H9 (cell line): ENCODE data around the gene CDH8. TPM values are rescaled to one million over a fixed set of nuclear protein-coding genes. Genes with fewer than 3 reads are reported as not detected.

Source experiments
- DNase-seq: peaks from one replicate; pipeline ENCODE4 v3.0.0-alpha.2; 2017
- H2AFZ ChIP-seq: one replicate; pipeline ENCODE4 v1.6.1; 2013; ENCODE audit warnings: mild to moderate bottlenecking, low read length, control low read depth, moderate library complexity
- H2AK5ac ChIP-seq: 2 replicates; pipeline ENCODE4 v1.6.1; 2013; ENCODE audit warnings: low read length, control low read depth, mixed read lengths; ENCODE audit not compliant: insufficient read length
- H2BK120ac ChIP-seq: one replicate; pipeline ENCODE4 v1.6.1; 2013; ENCODE audit warnings: low read depth, mild to moderate bottlenecking, low read length, control low read depth, inconsistent platforms; ENCODE audit not compliant: poor library complexity, severe bottlenecking
- H2BK12ac ChIP-seq: 2 replicates; pipeline ENCODE4 v1.6.1; 2013; ENCODE audit warnings: low read length, control low read depth, mixed read lengths, low read depth; ENCODE audit not compliant: insufficient read length
- H2BK15ac ChIP-seq: 2 replicates; pipeline ENCODE4 v1.6.1; 2013; ENCODE audit warnings: low read depth, low read length, control low read depth
- H2BK20ac ChIP-seq: one replicate; pipeline ENCODE4 v1.6.1; 2013; ENCODE audit warnings: low read depth, mild to moderate bottlenecking, low read length, control low read depth, inconsistent platforms; ENCODE audit not compliant: poor library complexity, severe bottlenecking
- H2BK5ac ChIP-seq: 2 replicates; pipeline ENCODE4 v1.6.1; 2013; ENCODE audit warnings: low read length, control low read depth, mixed read lengths; ENCODE audit not compliant: insufficient read length
- H3K14ac ChIP-seq: 2 replicates; pipeline ENCODE4 v1.6.1; 2013; ENCODE audit warnings: low read length, control low read depth; ENCODE audit not compliant: insufficient read depth
- H3K18ac ChIP-seq: 2 replicates; pipeline ENCODE4 v1.6.1; 2013; ENCODE audit warnings: low read depth, mild to moderate bottlenecking, mixed read lengths, low read length, control low read depth; ENCODE audit not compliant: insufficient read length
- H3K23ac ChIP-seq: 2 replicates; pipeline ENCODE4 v1.6.1; 2013; ENCODE audit warnings: low read length, control low read depth, mixed read lengths, low read depth; ENCODE audit not compliant: insufficient read length
- H3K23me2 ChIP-seq: 2 replicates; pipeline ENCODE4 v1.6.1; 2013; ENCODE audit warnings: low read depth, mild to moderate bottlenecking, mixed read lengths, low read length, control low read depth; ENCODE audit not compliant: insufficient read length, poor library complexity, severe bottlenecking
- H3K27ac ChIP-seq: 2 replicates; pipeline ENCODE4 v1.5.1; 2013; ENCODE audit warnings: low read length, control low read depth, mixed read lengths, low read depth; ENCODE audit not compliant: insufficient read length
- H3K27me3 ChIP-seq: 2 replicates; pipeline ENCODE4 v1.6.1; 2013; ENCODE audit warnings: low read length, control low read depth, inconsistent platforms; ENCODE audit not compliant: insufficient read depth
- H3K4ac ChIP-seq: 2 replicates; pipeline ENCODE4 v1.6.1; 2013; ENCODE audit warnings: low read depth, mild to moderate bottlenecking, control low read depth, inconsistent platforms, low read length, moderate library complexity
- H3K4me1 ChIP-seq: 2 replicates; pipeline ENCODE4 v1.6.1; 2013; ENCODE audit warnings: low read length, control low read depth, inconsistent platforms; ENCODE audit not compliant: insufficient read depth
- H3K4me2 ChIP-seq: 2 replicates; pipeline ENCODE4 v1.6.1; 2013; ENCODE audit warnings: low read length, control low read depth, mixed read lengths; ENCODE audit not compliant: insufficient read length, insufficient read depth
- H3K56ac ChIP-seq: 2 replicates; pipeline ENCODE4 v1.6.1; 2013; ENCODE audit warnings: low read depth, mild to moderate bottlenecking, mixed read lengths, low read length, control low read depth; ENCODE audit not compliant: insufficient read length
- H3K79me1 ChIP-seq: 2 replicates; pipeline ENCODE4 v1.6.1; 2013; ENCODE audit warnings: low read depth, mild to moderate bottlenecking, moderate library complexity, low read length, control low read depth, inconsistent platforms; ENCODE audit not compliant: insufficient read depth, poor library complexity, severe bottlenecking
- H3K79me2 ChIP-seq: 2 replicates; pipeline ENCODE4 v1.6.1; 2013; ENCODE audit warnings: low read length, control low read depth, inconsistent platforms; ENCODE audit not compliant: insufficient read depth
- H3K9ac ChIP-seq: 2 replicates; pipeline ENCODE4 v1.6.1; 2013; ENCODE audit warnings: low read length, control low read depth, mixed read lengths; ENCODE audit not compliant: insufficient read length; ENCODE audit errors: extremely low read depth
- H3K9me3 ChIP-seq: one replicate; pipeline ENCODE4 v1.6.1; 2013; ENCODE audit warnings: low read depth, low read length, inconsistent platforms; ENCODE audit not compliant: control insufficient read depth
- H3T11ph ChIP-seq: one replicate; pipeline ENCODE4 v1.6.1; 2013; ENCODE audit warnings: mild to moderate bottlenecking, low read length, control low read depth, inconsistent platforms
- H4K20me1 ChIP-seq: one replicate; pipeline ENCODE4 v1.6.1; 2013; ENCODE audit not compliant: control insufficient read depth, insufficient read length, insufficient read depth
- H4K5ac ChIP-seq: 2 replicates; pipeline ENCODE4 v1.6.1; 2013; ENCODE audit warnings: low read depth, mild to moderate bottlenecking, mixed read lengths, low read length, control low read depth; ENCODE audit not compliant: insufficient read length
- H4K8ac ChIP-seq: replicated peaks from 2 replicates; pipeline ENCODE4 v1.6.1; 2013; ENCODE audit warnings: low read length, control low read depth, mixed read lengths, low read depth; ENCODE audit not compliant: insufficient read length
- H4K91ac ChIP-seq: 2 replicates; pipeline ENCODE4 v1.6.1; 2013; ENCODE audit warnings: low read depth, mild to moderate bottlenecking, moderate library complexity, mixed read lengths, low read length, control low read depth; ENCODE audit not compliant: insufficient read length
- H3K27ac Mint-ChIP-seq, 3 experiments: 2 replicates in 2 of 3; 3 replicates in 1 of 3; pipeline ENCODE4 v1.8.0; 2020 to 2021; ENCODE audit warnings: mixed read lengths in 3 of 3, mild to moderate bottlenecking in 1 of 3, moderate library complexity in 1 of 3
- H3K27me3 Mint-ChIP-seq: 2 replicates; pipeline ENCODE4 v1.8.0; 2021; ENCODE audit warnings: low read depth, mild to moderate bottlenecking, moderate library complexity, mixed read lengths
- H3K36me3 Mint-ChIP-seq, 3 experiments: 2 replicates in 2 of 3; 3 replicates in 1 of 3; pipeline ENCODE4 v1.8.0; 2020 to 2021; ENCODE audit warnings: low read depth in 3 of 3, mixed read lengths in 3 of 3; ENCODE audit not compliant: insufficient read depth in 1 of 3
- H3K4me1 Mint-ChIP-seq, 2 experiments: 2 replicates each; pipeline ENCODE4 v1.8.0; 2020; ENCODE audit warnings: mixed read lengths in 2 of 2
- H3K4me3 Mint-ChIP-seq, 2 experiments: 2 replicates in 1 of 2; 3 replicates in 1 of 2; pipeline ENCODE4 v1.8.0; 2020 to 2021; ENCODE audit warnings: mild to moderate bottlenecking in 2 of 2, mixed read lengths in 2 of 2, moderate library complexity in 1 of 2
- H3K9me3 Mint-ChIP-seq, 2 experiments: 2 replicates in 1 of 2; 3 replicates in 1 of 2; pipeline ENCODE4 v1.8.0; 2020; ENCODE audit warnings: mild to moderate bottlenecking in 2 of 2, mixed read lengths in 2 of 2, moderate library complexity in 1 of 2
- CTCF ChIP-seq: fragments of 200-600 bp; sonication (generic); conservative IDR thresholded peaks from 3 replicates; pipeline ENCODE4 v1.8.0; 2021; ENCODE audit warnings: antibody characterized with exemption, mild to moderate bottlenecking
- WGBS: extraction: QIAGEN DNeasy Blood & Tissue Kit; methylation state at CpG from one replicate; pipeline ENCODE4 v1.1.7; 2013; ENCODE audit warnings: missing lambda C conversion rate, low lambda C conversion rate, mixed read lengths; ENCODE audit not compliant: insufficient read length; ENCODE audit errors: extremely low coverage; 5-methylcytosine and 5-hydroxymethylcytosine counted together
- total RNA-seq: library from RNA; stranded (reverse); gene quantifications from 2 replicates; pipeline ENCODE4 v1.2.1, GENCODE V29; 2021

CDH8 gene
- total RNA-seq, 1 experiment from 2014 or later, result 12.0 TPM

- H3K18ac ChIP-seq, result no peak overlapping the region
- no peak overlapping the region; a peak in 1 of 7 replicates for H3K27ac Mint-ChIP-seq
- no peak overlapping the region for H3K56ac ChIP-seq
- no peak overlapping the region for H2BK12ac ChIP-seq
- H3T11ph ChIP-seq, result no peak overlapping the region
- no peak overlapping the region for H2AK5ac ChIP-seq
- H3K79me2 ChIP-seq, result no peaks in the 10 kb centered on the region
- H2AFZ ChIP-seq, result peak overlapping the region; percentile 100
- no peaks in the 10 kb centered on the region for H3K9me3 ChIP-seq
- peak; percentile 86 for TF ChIP-seq CTCF
- peaks cover 0 to 3% (median 0%) of the 10 kb centered on the region in 3 experiments; a peak in 1 of 7 replicates for H3K36me3 Mint-ChIP-seq
- H3K4me1 ChIP-seq, result no peaks in the 10 kb centered on the region
- no peaks in the 10 kb centered on the region for H3K9me3 Mint-ChIP-seq
- no peaks in the 10 kb centered on the region for H4K20me1 ChIP-seq
- H3K9ac ChIP-seq, result no peak overlapping the region
- peak; percentile 81 for DNase-seq
- no peak overlapping the region for H3K4me3 Mint-ChIP-seq
- no peak overlapping the region for H2BK20ac ChIP-seq
- H4K91ac ChIP-seq, result no peak overlapping the region
- no peaks in the 10 kb centered on the region for H3K27me3 Mint-ChIP-seq
- H3K14ac ChIP-seq, result no peak overlapping the region
- no peak overlapping the region for H2BK15ac ChIP-seq
- no peaks in the 10 kb centered on the region for H3K27me3 ChIP-seq
- no peaks in the 10 kb centered on the region for H3K79me1 ChIP-seq
- peaks cover 8 to 14% of the 10 kb centered on the region in 2 experiments for H3K4me1 Mint-ChIP-seq
- H4K5ac ChIP-seq, result no peak overlapping the region
- no peak overlapping the region for H3K4me2 ChIP-seq
- WGBS, result no CpG with 5 or more reads among the region's 4 CpGs
- H2BK5ac ChIP-seq, result no peak overlapping the region
- H3K23ac ChIP-seq, result no peak overlapping the region
- H2BK120ac ChIP-seq, result no peak overlapping the region
- peaks cover 2% of the 10 kb centered on the region for H3K23me2 ChIP-seq
- H3K4ac ChIP-seq, result no peak overlapping the region
- H4K8ac ChIP-seq, result no peak overlapping the region
- H3K27ac ChIP-seq, result no peak overlapping the region
Measured at GRCh38 chr16:62077998-62078397, 41.8 kb upstream of the CDH8 start.
